Stimulated activated CD8-positive, alpha-beta memory T cell treated with anti-CD3 and anti-CD28 coated beads, Interleukin-2, amount 100 ng/mL, for 1 hour (primary cell): ENCODE results near the gene SLC38A10.

Experiments
- DNase-seq, 2 donors: peaks; one replicate each; pipeline ENCODE4 v3.0.0-alpha.2; 2020; ENCODE audit warnings: low read depth in 2 of 2

SLC38A10 gene

DNA sequence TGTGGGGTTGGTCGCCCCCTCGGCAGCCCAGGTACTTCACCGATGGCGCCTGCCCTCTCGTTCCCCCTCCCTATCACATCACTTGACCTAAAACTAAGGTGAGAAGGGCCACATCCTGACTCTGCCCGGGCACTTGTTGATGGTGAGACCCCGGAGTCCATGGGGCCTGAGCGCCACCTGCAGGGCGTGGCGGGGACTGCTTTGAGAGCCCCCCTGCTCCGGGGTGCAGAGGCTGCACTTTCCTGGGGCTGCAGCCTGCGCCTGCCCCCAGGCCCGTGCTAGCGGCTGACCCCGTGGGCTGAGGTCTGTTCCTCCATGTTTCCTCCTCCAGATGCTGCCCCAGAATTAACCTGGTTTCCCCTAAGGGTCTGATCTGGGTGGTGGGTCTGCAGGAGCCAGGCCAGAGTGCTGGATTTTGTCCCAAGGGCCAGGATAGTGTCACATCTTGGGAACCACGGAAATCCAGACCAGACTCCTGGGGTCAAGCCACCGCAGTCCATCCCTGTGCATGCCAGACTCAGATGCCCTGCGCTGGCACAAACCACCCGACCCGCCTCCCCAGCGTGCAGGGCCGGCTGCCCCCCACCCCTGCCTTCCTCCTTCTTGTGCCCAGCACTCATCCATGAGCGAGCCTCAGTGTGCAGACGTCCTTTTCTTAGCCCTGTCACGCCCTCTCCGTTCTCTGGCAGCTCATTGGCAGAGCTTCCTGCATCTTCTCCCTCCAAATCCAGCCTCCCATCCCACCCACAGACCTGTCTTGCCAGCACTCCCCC is 53.3 kb downstream of the SLC38A10 start:
- DNase-seq, result peak; percentile 19 to 38

DNA sequence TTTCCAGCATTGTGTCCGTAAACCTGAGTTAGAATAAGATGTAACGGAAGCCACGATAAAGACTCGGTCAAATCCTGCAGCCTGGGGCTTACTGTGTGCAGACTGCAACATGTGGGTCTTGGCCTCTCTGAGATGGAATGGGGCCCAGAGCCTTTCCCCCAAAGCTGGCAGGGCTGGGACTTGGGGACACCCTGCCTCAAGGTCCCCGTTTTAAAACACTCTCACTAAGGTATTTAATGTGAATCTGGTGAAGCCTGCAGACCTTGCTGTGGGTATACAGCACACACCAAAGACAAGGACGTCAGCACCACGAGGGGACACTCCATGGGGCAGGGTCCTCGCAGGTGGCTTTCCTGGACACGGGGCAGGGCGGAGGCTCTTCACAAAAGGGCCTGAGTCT is 53.9 kb downstream of the SLC38A10 start:
- no peak for DNase-seq

DNA sequence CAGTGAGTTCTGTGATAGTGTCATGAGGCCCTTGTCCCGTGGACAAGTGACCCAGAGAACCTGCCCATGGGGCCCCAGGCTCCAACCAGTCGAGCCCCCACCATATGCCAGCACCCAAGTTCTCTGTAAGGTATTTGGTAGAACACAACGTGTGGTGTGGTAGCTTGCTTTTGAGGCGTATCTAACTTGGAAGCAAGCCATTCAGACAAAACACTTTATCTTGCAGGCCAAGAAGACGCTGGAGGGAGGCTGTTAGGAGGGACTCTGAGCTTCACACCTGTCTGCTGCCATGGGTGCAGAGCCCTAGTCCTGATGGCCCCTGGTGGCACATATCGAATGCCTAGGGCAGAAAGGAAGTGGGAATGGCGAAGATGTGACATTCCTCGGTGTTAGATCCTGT is 54.3 kb downstream of the SLC38A10 start:
- no peak for DNase-seq

DNA sequence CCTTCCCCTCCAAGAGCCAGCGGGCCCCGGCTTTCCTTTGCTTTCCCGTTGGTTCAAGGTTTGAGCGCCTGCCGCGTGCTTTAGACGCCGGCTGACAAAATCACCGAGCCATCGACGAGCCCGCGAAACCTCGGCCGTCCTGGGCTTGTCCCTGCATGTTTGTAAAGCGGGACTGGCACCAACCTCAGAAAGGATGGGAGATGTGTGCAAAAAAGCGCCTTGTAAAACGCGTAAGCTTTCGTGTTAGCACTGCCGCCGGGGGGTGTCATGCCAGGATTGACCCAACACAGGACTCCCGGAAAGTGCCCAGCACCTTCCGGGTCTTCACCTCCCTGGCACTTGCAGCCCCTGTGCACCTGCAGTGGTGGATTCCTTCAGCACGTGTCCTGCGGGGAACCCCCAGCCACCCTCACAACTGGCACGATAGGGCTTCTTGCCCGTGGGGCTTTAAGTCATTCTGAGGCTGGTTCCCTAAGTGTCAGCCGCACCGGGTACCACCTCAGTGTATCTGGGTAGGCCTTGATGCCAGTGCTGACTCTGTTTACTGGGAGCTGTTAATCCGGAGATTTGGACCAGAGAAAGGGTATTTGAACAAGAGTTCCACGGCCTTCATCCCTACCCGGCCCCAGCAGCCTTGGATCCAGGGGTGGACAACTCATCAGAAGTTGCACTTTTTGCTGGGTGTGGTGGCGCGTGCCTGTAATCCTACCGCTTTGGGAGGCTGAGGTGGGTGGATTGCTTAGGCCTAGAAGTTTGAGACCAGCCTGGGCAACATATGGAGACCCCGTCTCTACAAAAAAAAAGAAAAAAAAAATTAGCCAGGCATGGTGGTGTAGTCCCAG is 55.2 kb downstream of the SLC38A10 start:
- no peak for DNase-seq

DNA sequence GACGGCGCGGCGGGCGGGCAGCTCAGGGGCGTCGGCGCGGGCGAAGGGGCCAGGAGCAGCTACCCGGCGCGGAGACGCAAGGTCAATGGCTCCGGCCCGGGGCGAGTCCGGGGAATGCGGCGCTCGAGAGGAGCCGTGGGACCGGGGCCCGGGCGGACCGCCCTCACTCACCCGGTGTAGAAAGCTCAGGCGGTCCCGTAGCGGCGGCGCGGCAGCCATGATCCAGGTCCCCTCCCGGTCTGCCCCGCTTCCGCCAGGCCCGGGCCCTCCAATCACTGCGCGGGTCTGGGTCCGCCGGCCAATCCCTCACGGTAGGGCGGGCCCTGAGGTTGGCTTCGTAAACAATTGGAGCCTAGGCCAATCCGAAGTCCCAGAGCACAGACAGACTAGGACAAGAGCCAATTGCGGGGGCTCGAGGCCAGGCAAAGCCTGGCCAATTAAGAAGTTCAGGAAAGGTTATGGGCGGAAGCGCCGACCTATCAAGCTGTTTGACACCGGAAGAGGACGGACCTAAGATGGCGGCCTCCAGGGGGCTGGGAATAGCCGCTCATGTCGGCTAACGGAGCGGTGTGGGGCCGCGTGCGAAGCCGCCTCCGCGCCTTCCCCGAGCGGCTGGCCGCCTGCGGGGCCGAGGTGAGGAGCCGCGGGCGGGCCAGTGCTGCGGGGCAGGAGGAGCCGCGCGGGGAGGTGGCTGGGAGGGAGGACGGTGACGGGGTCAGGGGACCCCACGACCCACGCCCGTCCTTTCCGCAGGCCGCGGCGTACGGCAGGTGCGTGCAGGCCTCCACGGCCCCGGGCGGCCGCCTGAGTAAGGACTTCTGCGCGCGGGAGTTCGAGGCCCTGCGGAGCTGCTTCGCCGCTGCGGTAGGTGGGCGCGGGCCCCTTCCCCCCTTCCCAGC is 56.0 kb downstream of the SLC38A10 start, which contains the start of the genes NDUFAF8 and TEPSIN:
NDUFAF8 (plus strand) TSS at position 504 of the 899 bp plus-strand sequence; CDS start at position 550, 46 bp downstream.
TEPSIN (minus strand) TSS at position 241 of the 899 bp plus-strand sequence; CDS start at position 219, 22 bp downstream.
- DNase-seq, result peak; percentile 84 to 91

DNA sequence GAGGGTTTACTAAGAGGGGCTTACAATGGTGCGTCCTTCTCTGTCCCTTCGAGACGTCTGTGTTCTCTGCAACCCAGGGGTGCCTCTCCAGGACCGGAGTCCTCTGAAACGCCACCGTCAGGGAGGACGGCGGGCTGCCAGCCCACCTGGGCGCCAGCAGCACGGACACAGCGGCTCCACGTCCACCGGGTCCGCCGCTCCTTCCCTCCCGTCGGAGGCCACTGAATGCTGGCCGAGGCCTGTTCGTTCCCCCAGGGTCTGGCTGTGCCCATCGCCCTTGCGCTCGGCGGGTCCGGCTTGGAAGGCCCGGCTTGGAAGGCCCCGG is 56.7 kb downstream of the SLC38A10 start:
- DNase-seq, result no peak

DNA sequence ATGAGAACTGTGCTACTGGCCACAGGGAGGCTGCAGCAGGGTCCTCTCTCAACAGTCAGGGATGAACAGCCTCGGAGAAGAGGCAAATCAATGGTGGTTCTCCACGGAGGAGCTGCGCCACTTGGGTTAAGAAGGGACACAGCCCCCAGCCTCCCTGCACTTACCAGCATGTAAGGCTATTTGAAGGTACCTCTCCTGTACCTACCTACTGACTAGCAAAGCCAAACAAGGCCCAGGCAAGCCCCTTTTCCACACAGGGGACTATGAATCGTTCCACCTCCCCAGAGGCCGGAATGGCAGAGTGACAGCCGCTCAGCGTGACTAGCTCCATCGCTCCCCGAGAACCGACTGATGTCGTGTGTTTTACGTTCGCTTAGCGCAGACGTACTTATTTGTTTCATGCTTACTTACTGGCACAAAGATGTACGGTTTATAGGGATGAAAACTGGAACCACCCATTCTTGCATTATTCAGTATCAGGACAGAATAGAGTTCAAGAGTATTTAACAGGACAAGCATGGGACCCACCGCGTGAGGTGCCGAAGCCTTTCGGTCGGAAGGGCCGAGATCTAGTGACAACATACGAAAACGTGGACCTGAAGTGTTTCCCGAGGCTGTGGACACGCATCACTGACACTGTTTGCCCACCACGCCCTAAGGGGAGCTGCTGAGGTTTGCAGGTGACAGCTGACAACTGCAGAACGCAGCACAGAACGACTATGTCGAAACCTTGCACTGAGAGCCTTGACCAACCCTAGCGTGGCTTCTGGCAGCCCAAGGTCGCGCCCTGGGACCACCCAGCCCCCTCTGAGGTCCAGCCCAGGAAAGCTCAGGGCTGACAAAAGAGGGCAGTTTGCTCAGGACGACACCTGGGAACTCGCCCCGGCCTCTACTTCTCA is 57.3 kb downstream of the SLC38A10 start:
- DNase-seq, result no peak

DNA sequence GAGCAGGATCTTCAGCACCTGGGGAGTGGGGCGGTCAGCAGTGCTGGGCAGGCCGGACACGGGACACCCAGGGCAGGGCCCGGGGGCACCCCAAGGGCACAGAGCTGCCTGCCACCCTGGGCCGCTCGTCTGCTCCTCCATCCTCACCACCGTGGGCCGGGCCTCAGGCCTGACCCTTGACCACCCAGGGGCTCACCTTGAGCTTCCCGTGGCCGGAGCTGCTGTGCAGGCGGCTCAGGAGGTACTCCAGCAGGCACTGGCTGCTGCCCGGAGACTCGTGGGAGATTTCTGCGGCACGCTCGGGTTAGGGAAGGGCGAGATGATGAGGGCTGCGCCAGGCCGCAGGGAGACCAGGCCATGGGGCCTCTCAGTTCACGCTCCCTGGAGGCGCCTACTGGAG is 58.3 kb downstream of the SLC38A10 start:
- no peak for DNase-seq

DNA sequence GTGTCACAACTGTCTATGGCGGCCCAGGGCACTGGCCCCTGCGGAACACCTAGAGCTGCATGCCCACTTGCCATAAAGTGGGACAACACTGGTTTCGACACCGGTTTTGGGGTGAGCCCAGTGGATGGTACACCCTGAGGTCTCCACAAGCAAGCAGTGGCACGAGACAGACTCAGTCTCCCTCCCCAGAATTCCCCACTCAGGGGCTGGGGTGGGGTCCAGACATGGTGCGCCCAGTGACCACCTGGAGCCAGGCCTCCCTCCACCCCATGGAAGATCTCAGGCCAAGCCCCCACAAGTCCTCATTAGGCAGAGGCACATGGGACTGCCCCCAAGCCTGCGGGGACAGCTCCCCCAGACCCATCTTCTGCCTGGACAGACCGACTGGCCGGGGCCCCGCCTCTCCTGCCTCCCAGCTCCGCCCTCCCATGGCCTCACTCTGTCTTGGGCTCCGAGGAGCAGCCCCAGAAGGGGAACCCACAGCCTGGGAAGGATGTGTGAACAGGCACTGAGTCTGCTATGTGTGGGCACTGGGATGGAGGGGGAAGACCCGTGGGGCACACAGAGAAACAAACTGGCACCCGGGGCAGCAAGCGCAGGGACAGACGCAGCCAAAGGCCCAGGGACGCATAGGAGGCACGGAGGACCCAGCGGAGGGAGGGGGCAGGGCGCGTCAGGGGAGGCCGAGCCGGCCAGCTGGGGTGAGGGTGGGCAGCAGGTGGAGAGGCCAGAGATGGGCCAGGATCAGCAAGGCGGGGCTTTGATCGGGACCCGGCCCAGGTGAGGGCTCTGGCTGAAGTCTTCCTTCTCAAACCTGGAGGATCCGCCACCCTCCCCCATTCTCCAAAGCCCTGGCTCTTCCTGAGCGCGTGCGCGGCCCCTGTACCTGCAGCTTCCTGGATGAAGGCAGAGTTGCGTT is 59.0 kb downstream of the SLC38A10 start:
- DNase-seq, result no peak

DNA sequence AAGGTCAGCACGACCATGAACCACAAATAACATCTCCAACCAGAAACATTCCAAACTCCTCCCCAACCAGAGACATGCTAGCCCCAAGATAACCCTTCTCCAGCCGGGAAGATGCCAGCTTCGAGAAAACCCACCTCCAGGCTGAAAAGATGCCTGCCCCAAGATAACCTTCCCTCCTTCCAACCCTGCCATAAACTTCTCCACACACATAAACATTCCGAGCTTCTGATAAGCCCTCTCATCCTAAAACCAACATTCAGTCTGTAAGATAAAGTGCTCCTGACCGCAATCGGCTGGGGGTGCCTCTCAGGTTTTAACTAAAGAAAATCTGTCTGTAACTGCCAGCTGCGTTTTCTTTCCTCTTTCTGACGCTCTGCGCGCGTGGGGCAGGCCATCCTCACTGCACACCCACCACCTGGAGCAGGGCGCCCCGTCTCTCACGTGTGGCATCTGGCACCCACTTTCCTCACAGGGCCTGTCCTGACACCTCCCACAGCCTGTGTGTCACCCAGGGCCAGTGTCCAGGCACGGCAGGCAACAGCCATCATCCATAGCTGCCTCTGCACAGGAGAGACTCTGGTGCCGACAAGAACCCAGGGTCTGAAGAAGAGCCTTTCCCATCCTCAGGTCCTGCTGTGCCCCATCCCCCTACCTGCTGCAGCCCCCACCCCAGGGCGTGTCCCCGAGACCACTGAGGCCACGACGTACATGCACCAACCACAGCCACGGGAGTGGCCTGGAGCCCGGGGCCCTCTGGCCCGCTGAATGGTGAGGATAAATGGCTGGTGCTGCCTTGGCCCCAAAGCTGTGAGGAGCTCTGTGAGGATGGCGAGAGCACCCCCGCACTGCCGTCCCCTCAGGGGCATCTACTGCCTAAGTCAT is 59.9 kb downstream of the SLC38A10 start:
- DNase-seq, result no peak

DNA sequence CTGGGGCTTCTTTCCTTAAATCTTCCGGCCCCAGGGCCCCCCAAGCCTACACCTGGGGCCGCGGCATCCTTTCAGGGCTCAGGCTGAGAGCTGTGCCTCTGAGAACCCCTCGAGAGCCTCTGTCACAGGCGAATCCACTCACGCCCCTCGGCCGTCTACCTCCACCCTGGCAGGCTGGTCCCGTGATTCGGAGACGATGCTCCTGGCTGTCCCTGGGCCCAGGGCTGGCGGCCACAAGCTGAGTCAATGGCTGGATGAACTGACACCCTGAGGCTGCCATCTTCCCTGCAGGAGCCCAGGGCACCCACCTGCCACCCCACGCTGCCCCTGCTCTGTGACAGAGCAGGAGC is 60.6 kb downstream of the SLC38A10 start:
- DNase-seq, result no peak

DNA sequence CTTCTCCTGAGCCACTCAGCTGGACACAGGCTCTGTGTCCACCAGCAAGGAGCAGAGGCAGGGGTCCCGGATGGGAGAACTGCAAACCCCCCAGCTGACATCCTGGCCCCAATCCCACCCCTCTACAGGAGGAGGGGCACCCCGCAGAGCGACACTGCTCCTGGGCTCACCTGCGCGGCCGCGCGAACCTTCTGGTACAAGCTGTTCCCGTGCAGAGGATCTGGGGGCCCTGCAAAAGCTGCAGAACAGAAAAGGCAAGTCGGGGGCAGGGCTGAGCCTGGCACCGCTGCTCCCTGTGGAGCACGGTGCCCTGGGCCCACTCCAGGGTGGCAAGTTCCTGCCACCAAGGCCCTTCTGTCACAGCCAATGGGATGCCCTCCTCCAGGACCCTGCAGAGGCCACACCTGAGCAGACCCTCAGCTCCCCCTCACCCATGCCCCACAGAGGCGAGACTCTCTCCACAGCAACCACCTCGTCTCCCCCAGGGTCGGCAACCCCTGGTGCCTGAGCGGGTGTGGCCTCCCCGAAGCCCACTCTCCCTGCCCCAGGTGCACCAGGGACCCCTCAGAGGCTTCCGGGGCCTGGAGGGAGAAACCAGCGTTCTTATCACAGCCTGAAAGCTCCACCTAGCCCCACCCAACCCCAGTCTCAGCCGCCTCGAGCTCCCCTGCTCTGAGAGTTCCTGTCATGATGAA is 61.1 kb downstream of the SLC38A10 start:
- no peak for DNase-seq

DNA sequence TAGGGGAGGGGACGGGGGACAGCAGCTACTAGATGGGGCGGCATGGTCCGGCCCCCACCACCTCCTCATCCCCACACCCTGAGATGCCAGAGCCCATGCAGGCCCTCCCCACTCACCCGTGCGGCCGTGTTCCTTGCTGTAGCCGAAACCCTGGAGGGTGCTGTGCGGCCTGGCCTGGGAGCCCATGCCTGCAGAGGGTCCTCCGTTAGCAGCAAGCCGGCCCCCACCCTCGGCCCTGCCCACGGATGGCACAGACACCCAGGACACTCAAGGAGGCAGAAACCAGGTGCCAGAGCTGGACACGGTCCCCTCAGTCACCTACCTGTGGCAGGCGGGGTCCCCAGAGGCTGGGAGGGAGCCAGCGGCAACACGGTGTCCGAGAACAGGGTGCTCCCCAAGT is 61.8 kb downstream of the SLC38A10 start:
- no peak for DNase-seq

DNA sequence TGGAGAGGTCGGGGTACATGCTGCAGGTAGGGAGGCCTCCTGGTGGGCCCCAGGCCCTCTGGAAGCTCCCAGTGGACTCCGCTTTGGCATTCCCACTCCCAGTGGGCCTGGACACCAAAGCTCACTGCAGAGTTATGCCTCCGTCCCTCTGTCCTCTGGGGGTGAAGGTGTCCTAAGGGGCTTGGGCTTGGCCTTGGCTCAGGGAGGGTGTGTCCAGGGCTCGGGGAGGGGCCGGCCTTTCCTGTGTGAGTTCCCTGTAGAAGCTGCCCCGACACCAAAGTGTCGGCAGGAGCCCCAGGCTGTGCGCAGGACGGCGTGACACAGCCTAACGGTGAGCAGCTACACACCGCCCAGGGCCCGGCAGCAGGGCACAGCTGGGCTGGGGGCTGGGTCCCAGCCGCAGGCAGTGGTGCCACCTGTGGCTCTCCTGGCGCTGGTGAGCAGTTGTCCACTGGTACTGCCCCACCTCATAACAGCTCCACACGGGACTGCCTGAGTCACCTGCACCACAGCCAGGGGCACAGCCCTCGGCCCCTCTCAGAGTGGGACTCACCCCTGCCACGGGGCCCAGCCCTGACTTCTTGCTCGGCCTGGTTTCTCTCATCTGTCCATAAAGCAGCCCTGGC is 62.4 kb downstream of the SLC38A10 start:
- DNase-seq, result no peak

DNA sequence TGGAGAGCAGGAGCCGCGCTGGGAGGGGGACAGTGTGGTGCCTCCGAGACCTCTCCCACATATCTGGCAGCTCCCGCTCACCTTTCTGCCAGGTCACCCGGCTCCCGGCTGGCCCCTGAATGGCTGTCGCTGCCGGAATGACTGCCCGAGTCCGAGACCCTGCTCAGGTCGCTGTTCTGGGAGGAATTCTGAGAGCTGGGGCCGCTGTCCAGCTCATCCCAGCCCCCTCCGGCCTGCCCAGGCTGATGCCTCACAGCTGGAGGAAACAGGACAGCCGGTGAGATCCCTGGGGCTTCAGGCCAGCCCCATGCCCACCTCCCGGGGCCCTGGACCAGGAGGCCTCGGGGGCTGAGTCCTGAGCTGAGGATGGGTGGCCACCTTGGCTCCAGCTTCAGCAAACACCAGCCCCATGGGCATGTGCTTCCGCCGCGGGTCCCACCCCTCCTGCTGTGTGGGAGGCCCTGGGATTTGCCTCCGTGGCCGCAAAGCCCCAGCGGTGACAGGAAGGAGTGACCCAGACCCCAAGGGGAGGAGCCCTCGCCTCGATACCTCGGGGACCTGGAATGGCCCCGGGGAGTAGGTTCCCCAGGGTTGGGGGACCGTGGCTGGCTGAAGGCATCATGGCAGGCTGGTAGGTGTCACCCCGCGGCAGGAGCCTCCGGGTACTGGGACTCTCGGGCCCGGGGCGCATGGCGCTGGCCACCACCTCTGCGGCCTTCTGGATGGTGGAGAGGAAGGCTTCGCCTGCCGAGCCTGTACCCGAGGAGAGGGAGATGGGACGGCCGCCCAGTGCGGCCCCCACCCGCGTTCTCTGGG is 63.1 kb downstream of the SLC38A10 start:
- DNase-seq, result no peak

DNA sequence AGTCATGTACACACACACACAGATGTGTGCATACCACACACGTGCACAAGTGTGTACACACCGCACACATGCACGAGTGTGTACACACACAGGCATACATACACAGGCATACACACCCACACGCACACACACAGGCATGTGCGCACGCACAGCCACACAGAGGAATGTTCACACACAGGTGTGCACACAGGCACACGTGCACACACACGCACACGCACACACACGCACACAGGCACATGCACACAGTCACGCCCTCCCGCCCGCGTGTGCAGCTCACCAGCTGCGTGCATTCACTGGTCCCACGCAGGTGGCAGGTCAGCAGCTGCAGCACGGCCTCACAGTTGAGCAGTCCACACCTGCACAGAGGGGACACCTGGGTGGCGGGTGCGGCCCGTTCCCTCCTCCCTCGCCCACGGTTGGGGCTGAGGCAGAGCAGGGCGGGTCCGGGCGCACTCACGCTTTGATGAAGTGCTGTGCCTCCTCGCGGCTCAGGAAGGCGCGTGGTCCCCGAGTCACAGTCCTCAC is 63.9 kb downstream of the SLC38A10 start:
- DNase-seq, result no peak
